NCI-H446 (cell line): ENCODE measurements around the gene KNSTRN.
A peak's percentile ranks its signal among the peaks of the same experiment; 100 is the strongest.

Experiments used
- DNase-seq, 2 experiments: peaks; one replicate each; lab custom pipeline; 2025; lab: John Stamatoyannopoulos, UW

The KNSTRN gene

GRCh38 chr15:40382580-40383456 is at the start of gene KNSTRN:
TSS of gene KNSTRN (plus strand) at chr15:40382721. CDS start at chr15:40382836, 115 bp downstream.
- DNase-seq: peak; percentile 88 to 92

GRCh38 chr15:40333922-40334492 is 48.5 kb upstream of the KNSTRN start:
- no peak for DNase-seq

GRCh38 chr15:40334541-40334940 is 48.0 kb upstream of the KNSTRN start:
- DNase-seq: no peak

- no peak for DNase-seq
Observed at GRCh38 chr15:40334941-40335795, 47.4 kb upstream of the KNSTRN start.

GRCh38 chr15:40335938-40336743 is 46.4 kb upstream of the KNSTRN start:
- peak in 1 of 2 experiments; percentile 75 for DNase-seq

GRCh38 chr15:40336744-40337122 is 45.8 kb upstream of the KNSTRN start:
- no peak for DNase-seq

- DNase-seq: no peak
Observed at GRCh38 chr15:40337597-40337996, 44.9 kb upstream of the KNSTRN start.

- DNase-seq: peak in 1 of 2 experiments; percentile 52
Observed at GRCh38 chr15:40338041-40338657, 44.4 kb upstream of the KNSTRN start.

- DNase-seq: no peak
Observed at GRCh38 chr15:40338921-40339620, 43.5 kb upstream of the KNSTRN start.

GRCh38 chr15:40339621-40339945 is 42.9 kb upstream of the KNSTRN start:
- peak in 1 of 2 experiments; percentile 12 for DNase-seq

- DNase-seq: peak in 1 of 2 experiments; percentile 66
Observed at GRCh38 chr15:40340038-40340739, 42.3 kb upstream of the KNSTRN start.

- peak; percentile 43 to 68 for DNase-seq
Observed at GRCh38 chr15:40340740-40341400, 41.7 kb upstream of the KNSTRN start, which contains the start of gene CCDC9B. TSS of gene CCDC9B (minus strand) at chr15:40340939. CDS start at chr15:40340819, 120 bp downstream.

GRCh38 chr15:40342416-40343320 is 39.9 kb upstream of the KNSTRN start:
- no peak for DNase-seq

- no peak for DNase-seq
Observed at GRCh38 chr15:40343512-40343911, 39.0 kb upstream of the KNSTRN start.

- no peak for DNase-seq
Observed at GRCh38 chr15:40344217-40344616, 38.3 kb upstream of the KNSTRN start.

GRCh38 chr15:40344631-40345120 is 37.8 kb upstream of the KNSTRN start:
- DNase-seq: peak; percentile 26 to 63

GRCh38 chr15:40345225-40345866 is 37.2 kb upstream of the KNSTRN start:
- DNase-seq: no peak
